NCI-H510A (cell line): Measurements from ENCODE around the gene FBXL13.
"Not testable (repeated sequence)": the region's sequence is repeated elsewhere in the genome, so short reads cannot be mapped to it uniquely, and the experiment has no call there.

Experiments
- DNase-seq: peaks from one replicate; lab custom pipeline; 2025; lab: John Stamatoyannopoulos, UW

The FBXL13 gene

DNA sequence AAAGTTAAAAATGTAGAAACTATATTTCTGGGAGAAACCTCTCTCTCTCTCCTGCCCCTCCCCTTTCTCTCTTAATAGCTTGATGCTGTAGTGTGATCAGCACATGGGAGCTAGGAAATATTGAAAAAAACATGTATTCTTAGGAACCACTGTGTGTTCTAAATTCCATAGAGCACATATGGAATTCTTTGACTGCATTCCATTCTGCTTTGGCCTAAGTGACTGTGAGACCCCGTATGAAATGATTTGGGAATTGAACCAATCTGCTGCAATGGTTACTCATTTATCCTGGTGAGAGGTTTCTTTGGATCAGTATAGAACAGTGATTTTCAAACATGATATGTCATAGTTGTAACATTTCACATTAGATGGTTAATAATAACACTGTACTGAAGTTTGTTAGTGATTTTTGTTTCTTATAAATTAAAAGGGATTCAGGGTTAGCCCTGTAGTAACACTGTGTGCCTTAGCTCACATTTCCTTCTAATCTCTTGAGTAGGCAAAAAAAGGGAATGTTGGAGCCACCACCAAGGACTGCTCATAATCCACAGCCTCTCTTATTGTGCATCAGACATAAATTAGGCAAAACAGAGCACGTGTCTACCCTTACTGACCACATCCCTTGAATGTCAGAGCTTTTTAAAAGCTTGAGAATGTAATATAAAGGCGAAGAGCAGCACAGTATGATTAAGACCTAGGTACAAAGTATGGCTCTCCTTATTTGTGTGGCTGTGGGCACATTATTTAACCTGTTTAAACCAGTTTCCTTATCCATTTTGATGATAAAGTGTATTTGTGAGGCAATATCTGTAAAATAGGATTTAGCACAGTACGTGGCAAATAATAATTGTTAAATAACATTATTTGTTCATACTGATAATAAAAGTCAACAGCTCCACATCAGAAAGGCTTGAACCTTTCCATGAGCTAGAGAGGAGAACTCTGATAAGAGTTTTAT is 256.7 kb downstream of the FBXL13 start:
- no peak for DNase-seq

DNA sequence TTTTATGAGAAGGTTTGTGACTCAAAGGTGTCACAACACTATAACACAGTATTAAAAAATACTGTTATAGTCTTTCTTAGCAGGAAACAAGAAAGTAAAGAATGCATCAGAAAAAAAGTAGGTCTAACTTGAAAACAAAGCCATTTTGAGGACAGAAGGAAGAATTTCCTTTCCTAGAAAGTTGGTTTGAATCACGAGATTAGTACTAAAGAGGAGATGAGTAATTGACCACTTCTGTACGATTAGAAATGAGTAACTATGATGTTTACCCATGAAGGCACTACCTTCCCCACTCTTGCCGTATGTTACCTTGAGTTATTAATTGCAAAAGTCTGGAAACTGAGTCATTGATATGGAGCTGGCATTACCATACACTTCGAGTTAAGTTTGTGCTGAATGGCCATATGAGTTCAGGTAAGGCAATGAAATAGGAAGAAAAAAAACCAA is 260.5 kb downstream of the FBXL13 start:
- DNase-seq = no peak

DNA sequence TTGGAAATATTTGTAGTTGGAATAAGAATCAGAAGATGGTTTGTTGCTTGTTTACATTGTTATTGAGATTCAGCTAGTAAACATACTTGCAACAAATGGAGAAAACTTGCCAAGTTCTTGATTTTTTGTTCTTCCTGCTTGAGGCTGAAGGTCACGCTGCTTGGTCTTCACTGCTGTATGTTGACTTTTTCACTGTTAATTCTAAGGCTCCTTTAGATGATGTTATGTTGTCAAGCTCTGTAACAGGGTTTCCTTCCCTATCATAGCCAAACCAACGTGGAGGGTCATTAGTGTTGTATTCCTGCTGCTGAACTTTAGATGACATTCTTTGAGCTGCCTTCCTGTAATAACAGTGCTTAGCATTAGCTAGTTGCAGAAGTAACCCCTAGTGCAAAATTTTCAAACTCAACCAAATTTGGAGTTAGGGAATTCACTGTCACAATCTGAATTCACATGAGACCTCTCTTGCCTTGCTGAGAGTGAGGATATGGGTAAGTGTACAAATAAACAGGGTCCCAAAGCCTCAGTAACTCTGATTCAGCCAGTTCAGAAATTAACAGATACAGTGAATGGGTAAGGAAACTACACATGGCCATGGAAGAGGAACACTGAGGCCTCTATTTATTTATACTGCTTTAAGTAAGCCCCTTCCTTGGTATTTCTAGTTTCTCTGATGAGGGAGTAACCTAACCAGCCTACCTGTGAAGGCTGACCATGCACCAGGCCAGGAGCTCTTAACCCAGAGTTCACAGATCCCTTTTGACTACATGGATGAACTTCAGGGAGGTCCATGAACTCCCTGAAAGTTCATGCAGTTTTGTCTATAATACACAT is 261.2 kb downstream of the FBXL13 start:
- DNase-seq = no peak

DNA sequence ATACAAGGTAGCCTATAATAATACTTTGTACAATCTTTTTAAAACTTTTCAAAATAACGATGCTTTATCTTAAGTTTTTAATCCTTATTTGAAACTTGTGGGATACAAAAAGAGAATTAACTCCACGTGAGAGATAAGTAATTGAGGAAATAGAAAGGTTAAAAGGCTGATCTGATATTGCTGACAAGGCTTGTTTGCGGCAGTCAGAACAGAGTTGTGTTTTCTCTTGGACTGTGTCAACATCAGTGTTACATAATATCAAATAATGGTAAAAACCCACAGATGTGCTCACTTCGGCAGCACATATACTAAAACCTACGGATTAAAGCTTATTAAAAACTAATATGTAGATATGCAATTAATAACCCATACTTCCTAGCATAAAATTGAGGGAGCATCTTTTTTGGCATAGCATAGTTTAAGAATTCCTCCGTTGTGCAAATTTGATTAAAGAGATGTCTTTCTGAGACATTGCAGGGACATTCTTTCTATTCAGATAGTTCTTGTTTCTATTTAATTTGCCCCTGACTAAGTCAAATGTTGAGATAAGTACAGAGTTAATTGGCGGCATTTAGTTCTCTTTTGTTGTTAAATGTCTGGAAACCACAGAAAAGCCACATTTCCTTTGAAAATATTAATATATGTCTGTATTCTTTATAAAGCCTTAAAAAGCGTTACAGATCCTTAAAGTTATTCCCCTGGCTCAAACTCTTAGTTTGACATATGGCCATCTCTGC is 262.5 kb downstream of the FBXL13 start:
- DNase-seq = no peak

DNA sequence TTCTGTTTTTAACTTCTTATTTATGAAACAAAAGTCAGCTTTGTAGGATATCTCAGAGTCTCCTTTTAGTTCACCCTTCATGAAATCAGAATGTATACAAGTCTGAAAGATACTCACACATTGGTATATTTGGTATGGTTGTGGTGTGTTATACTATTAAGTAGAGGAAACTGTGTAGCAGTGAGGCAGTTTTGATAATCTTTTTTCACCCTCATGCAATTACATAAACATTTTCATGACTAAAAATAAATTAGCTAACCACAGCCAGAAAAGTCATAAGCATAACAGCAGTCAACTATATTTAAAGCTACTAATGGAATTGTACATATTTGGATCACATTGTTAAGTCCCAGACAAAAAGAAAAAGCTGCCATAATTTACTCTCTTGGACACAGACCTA is 263.7 kb downstream of the FBXL13 start:
- no peak for DNase-seq

DNA sequence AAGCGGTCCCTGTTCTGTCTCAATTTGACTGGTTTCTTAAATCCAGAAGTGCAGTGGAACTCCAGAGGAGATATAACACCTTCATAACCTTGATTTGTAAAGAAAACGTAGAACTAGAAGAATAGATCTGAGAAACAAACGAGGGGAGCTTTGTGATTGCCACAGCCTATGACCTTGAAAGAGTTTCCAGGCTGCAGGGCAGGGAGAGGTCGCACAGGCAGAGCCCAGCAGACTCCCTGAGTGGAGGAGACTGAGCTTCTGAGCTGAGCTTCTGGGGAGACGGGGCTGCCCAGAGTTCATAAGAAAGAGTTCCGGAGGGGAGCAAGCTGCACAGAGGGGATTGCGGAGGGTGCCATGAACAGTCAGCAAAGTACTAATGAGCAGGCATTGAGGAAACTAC is 268.0 kb downstream of the FBXL13 start:
- no peak for DNase-seq

DNA sequence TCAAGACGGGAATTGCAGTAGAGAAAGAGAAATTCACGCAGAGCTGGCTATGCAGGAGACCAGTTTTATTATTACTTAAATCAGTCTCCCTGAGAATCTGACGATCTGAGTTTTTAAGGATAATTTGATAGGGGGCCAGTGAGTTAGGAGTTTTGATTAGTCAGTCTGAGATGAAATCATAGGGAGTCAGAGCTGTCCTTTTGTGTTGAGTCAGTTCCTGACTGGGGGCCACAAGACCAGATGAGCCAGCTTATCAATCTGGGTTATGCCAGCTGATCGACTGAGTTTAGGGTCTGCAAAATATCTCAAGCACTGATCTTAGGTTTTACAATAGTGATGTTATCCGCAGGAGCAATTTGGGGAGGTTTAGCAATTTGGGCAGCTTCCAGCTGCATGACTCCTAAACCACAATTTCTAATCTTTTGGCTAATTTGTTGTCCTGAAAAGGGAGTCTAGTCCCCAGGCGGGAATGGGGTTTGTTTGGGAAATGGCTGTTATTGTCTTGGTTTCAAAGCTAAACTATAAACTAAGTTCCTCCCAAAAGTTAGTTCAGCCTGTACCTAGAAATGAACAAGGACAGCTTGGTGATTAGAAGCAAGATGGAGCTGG is 278.5 kb downstream of the FBXL13 start:
- not testable (repeated sequence) for DNase-seq

DNA sequence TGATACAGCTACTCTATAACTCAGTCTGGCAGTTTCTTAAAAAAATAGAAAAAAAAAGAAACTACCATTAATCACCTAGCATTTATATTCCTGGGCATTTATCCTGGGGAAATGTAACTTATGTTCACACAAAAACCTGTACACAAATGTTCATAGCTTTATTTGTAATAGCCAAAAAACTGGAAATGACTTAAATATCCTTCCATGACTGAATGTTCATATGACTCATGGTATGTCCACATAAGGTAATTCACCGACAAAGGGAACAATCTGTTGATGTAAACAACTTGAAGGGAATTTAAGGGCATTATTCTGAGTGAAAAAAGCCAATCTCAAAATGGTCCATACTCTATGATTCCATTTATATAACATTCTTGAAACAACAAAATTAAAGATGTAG is 280.0 kb downstream of the FBXL13 start:
- not testable (repeated sequence) for DNase-seq

DNA sequence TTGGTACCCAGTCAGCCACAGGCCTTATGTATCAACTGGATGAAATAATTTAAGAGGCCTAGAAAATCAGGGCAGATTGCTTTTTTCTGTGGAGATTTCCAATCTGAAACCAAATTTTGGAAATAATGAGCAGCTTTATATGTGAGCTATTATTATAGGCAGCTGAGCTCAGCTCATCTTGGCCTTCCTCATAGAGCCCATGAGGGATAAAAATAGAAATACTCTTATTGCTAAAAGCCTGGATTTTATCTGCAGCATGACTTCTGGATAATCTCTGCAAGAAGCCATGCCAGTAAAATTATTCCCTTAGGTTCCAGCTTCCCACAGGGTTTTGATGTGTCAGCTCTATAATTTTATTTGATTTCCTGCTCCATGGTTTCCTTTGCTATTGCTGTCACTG is 282.8 kb downstream of the FBXL13 start:
- not testable (repeated sequence) for DNase-seq

DNA sequence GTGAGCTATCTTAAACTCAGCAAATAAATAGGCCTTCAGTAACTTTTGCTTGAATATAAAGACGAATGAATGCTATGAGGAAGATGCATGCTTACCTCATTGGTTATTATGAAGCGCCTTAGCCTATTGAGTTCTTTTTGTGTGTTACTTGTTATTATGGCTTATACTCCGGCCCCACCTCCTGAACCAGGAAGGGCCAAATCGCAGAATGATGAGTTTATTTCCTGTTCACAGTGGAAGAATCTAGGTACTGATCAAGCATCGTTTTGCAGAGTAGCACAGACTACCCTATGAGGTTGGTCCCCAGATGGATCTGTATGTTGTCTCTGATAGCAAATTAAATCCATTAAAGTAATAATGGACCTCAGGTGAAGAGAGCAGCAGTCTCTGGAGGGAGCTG is 283.2 kb downstream of the FBXL13 start:
- not testable (repeated sequence) for DNase-seq

DNA sequence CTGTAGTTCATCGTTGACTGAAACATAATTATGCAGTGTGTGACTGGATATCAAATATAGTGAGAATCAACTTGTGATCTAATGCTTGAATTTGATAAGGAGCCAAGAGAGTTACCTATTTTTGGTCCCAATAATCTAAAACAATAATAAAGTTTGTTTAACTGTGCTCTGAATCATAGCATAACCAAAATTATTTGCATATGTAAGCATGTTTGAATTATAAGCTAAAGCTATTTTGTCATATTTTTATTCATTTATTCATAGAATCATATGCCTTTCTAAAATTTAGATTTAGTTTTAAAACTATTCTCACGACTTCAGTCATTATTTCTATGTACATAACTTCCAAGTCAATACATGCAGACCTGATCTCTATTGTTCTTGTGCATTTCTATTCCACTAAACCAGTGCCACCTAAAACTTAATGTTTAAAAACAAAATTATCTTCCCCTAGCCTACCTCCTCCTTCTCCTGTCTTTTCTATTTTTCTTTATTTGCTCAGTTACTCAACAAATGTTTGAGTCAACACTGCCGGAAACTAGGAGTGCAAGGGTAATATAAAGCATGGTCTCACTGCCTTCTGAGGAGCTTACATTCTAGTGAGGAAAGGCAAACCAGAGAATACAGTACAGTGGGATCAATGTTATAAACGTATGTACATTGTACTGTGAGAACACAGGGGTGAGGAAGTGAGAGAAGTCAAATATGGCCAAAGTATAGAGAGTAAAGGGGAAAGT is 284.1 kb downstream of the FBXL13 start:
- not testable (repeated sequence) for DNase-seq

DNA sequence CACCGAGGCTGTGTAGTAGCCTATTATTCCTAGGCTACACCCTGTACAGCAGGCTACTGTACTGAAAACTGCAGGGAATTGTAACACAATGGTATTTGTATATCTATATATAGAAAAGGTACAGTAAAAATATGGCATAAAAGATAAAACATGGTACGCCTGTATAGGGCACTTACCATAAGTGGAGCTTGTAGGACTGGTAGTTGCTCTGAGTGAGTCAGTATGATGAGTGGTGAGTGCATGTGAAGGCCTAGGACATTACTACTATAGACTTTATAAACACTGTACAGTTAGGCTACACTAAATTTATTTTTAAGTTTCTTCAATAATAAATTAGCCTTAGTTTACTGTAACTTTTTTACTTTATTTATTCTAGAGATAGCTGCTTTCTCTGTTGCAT is 285.8 kb downstream of the FBXL13 start:
- DNase-seq = not testable (repeated sequence)

DNA sequence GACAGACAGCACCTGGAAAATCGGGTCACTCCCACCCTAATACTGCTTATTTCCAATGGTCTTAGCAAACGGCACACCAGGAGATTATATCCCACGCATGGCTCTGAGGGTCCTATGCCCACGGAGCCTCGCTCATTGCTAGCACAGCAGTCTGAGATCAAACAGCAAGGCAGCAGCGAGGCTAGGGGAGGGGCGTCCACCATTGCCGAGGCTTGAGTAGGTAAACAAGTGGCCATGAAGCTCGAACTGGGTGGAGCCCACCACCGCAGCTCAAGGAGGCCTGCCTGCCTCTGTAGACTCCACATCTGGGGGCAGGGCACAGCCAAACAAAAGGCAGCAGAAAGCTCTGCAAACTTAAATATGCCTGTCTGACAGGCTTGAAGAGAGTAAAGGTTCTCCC is 293.7 kb downstream of the FBXL13 start:
- DNase-seq = not testable (repeated sequence)

DNA sequence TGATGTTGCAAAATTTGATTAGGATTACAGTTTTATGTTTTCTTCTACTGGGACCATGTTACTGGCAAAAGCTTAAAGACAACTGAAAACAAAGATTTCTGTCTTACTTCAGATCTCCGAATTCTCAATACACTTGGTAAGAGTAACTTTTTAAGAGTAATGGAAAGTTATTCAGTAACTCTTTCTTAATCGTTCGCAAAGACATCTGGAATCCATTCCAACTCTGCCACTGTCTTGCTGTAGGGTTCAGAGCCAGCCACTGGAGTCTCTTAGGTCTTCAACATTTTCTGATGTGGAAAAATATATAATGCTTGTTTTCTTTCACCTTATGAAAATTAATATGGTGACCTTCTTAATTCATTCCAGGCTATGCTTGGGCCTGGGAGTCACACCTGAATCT is 295.9 kb downstream of the FBXL13 start:
- not testable (repeated sequence) for DNase-seq

DNA sequence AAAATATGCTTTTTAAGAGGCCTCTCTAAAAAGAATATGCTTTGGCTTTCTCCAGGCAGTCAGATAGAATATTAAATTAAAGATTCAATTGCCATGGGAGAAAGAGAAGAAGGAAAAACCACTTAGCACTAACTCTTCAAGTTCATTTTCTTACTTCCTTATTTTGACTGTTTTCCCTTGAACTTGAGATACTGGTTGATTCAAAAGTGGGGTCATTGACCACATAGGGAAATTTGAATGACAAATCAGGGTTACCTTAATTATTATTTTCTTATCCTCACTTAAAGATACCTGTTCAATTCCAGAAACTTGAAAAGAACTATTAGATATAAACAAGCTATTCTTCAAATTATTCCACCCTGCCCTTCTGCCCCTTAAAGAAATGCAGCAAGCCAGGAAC is 298.4 kb downstream of the FBXL13 start:
- DNase-seq = not testable (repeated sequence)

DNA sequence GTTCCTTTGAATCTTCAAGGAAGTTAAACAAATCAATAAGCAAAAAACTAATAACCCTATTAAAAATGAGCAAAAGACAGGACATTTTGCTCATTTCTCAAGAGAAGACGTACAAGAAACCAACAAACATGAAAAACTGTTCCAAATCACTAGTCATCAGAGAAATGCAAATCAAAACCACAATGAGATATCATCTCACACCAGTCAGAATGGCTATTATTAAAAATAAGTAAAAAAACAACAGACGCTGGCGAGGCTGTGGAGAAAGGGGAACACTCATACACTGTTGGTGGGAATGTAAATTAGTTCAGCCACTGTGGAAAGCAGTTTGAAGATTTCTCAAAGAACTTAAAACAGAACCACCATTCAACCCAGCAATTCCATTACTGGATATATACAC is 304.1 kb downstream of the FBXL13 start:
- DNase-seq = not testable (repeated sequence)

DNA sequence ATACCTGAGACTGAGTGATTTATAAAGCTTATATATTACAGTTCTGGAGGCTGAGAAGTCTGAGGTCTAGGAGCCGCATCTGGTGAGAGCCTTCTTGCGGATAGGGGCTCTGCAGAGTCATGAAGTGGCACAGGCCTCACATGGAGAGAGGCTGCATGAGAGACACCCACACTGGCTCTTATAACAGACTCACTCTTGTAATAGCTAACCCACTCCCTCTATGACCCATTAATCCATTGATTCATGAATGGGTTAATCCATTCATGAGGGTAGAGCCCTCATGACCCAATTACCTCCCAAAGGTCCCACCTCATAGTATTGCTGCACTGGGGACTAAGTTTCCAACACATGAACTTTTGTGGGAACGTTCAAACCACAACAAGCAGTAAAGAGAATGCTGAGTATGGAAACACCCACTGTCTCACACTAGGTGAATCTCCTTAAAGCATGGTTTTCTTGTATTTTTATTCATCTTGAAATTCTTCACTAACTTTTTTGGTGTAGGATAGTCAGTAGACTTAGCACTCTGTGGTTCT is 304.9 kb downstream of the FBXL13 start:
- not testable (repeated sequence) for DNase-seq

DNA sequence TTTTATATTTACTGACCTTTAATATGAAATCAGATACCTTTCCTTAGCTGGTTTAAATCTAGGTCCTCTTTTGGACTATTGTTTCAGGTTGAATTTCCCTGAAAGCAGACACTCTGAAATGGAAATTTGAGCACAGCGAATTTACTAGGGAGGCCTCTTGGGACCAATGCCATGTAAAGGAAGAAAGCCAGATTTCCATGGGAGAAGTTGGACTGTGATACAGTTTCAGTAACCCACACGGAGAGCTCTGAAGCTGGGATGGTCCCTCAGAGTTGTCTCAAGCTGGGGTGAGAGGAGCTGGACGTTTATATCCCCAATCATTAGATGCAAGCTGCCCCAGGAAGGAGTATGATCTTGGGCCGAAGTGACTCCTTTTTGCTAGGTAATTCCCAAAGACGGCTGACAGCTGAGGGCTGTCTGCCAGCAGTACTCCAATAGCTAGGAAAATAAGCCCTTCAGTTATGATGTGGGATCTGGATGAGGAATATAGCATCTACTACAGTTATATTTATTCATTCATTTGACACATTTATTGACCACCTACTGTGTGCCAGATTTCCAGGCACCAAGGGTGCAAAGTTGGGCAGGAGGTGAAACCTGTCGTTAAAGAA is 311.2 kb downstream of the FBXL13 start:
- DNase-seq = not testable (repeated sequence)
